ENCODE data around the gene NFATC2.

Gene NFATC2

DNA sequence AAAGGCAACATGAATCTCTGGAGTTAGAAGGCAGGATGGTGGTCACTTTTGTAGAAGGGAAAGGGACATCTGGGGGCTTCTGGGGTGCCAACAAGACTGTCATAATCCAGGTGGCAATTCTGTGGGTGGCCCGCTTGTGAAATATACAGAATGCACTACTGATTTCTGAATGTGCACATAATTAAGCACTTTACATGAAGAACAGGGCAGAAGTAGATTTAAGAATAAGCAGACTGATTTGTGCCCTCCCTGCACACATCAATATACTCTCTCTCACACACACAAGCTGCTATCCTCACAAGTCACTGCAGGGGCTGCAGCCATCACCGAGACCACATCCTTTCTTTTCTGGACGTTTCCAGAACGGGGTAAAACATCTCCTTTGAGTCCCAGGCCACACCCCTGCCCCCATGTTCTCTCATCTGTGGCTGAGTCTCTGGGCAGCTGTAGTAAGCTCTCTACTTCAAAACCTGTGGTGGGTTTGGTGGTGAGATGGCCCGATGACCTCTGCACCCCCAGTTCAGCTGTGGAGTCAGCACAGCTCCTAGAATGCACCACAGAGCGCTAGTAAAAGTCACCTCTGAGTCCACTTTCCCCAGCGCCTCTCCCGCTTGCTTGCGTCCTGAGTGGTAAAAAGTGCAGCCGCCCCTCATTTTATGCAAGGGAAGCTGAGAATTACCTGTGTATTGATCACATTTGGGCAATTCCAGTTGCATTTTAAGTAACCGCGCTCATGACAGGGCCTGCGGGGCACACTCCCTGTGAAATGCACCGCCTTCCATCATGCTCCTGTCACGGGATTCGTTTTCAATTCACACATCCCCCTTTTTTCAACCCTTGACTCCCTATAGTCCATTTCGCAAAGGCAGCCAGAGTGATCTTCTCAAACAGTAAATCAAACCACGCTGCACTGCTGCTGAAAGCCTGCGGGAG is 115.5 kb downstream of the NFATC2 start:
- no peak for DNase-seq

GRCh38 chr20:51425347-51426106 is 117.0 kb downstream of the NFATC2 start:
- no peak for DNase-seq

DNA sequence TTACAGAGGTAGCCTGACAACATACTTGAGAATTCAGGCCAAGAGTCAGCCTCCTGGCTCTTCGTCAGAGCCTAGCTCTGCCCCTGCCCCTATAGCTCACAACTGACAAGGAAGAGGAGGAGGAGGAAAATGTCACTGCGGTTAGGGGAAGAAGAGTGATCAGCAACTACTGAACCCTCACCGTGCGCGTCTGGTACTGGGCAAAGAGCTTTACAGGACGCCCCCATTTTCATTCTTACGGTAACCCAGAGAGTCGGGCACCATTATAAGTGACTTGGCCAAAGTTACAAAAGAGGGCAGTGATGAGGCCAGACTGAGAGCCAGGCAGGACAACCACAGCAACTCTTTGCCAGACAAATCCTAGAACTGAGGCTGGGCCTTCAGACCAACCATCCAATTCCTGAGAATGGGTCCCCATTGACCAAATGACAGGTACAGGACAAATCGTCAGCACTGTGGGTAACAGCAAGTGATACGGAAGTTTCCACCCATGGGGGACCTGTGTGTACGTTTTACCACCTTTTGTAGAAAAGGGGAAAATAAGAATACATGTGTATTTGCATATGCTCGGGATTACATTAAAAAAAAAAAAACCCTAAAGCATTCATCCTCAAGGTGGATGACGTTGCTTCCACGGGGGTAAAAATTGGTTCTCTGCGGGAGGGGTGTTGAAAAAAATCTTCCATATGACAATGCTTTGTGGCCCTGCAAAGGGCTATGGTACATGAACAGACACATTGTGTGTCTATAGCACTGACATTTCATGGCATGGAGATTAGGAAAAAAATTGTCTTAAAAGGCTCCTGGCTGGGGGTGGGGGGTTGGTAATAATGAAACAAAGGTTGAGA is 118.0 kb downstream of the NFATC2 start:
- DNase-seq = no peak

DNA sequence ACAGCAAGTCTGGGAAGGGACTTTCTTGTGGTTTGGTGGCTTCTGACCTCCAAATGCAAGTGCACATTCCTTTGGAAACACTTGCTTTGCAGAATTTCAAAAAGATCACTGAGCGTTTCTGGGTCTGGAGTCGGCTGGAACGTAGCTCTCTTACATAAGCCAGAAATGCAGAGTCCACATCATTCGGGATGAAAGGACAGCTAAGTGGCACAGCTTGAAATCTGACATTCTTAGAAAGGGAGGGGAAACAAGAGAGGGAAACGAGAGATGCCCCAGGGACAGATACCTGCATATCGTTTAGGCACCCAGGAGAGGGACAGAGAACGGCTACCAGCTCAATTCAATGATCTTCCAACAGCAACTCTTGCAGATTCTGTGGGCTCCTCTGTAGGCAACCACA is 118.7 kb downstream of the NFATC2 start:
- no peak for DNase-seq

- DNase-seq = no peak
These were observed 119.2 kb downstream of the NFATC2 start for GRCh38 chr20:51423290-51423667.

DNA sequence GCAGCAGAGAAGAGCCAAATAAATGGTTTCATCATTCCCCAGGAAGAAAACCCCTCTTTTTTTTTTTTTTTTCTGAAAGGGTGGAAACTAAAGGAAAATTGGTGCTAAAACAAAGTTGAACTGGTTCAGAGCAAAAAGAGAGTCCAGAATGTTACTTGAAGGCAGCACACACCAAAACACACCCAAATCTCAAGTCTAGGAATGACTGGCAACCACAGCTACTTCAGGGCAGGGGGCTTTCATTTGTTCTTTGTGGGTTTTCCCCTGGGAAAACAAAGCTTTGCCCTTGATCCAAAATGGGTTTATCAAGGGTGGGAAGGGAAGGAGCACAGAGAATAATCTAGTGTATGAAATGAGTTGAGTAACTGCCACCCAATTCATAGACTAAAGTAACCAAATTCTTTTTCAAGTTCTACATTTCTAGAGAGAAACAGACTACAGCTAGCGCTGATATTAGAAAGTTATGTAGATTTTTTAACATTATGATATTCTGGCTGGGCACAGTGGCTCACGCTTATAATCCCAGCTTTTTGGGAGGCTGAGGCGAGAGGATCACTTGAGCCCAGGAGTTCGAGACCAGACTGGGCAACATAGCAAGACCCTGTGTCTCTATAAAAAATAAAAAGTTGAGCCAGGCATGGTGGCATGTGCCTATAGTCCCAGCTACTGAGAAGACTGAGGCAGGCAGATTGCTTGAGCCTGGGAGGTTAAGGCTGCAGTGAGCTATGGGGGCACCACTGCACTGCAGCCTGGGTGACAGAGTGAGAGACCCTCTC is 119.8 kb downstream of the NFATC2 start:
- no peak for DNase-seq

- DNase-seq = no peak
These were observed 121.7 kb downstream of the NFATC2 start for GRCh38 chr20:51420805-51421204.

GRCh38 chr20:51420111-51420510 is 122.4 kb downstream of the NFATC2 start:
- DNase-seq = peak; percentile 29

DNA sequence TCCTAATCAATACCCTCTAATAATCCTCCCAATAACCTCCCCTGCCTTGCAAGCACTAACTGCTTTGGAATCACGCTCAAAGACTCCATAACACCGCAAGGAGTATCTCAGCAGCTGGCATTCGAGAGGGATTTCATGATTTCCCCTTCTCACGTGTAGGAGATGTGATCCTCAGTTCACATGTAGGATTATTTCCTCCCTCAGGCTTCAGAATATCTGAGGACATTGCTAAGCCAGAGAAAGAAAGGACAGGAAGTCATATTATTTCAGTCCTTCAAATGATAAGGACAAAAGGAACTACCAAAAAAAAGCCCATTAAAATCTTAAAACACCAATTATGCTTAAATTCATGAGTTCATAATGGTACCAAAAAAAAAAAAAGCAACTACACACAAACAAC is 122.9 kb downstream of the NFATC2 start:
- DNase-seq = no peak

GRCh38 chr20:51419231-51419630 is 123.3 kb downstream of the NFATC2 start:
- peak; percentile 73 for DNase-seq

GRCh38 chr20:51418137-51418529 is 124.4 kb downstream of the NFATC2 start:
- DNase-seq = no peak

- DNase-seq = no peak
These were observed 125.0 kb downstream of the NFATC2 start for GRCh38 chr20:51417250-51418136.

- DNase-seq = no peak
These were observed 125.8 kb downstream of the NFATC2 start for GRCh38 chr20:51416532-51417249.

GRCh38 chr20:51413857-51414256 is 128.7 kb downstream of the NFATC2 start:
- DNase-seq = no peak

DNA sequence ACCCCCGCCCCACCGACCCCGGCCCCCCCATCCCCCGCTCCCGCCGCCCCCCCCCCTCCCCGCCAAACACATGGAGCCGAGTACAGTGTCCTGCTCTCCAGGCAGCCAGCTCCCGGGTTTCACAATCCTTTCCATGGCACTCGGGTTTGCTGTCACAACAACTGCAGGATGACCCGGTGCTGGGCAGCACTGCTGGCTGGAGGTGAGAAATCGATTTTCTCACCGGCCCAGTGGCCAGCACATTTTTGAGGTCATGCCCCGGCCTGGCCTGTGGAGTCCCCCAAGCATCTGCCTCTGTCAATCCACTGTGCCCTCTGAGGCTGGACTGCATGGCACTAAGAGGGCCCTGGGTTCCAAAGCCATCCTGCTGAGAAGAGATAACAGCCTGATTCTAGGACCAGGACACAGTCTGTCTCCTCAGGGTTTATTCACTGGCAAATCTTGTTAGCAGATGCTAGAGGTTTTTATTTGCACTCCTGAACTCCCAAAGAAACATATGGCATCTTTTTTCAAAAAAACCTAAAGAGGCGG is 129.5 kb downstream of the NFATC2 start:
- peak; percentile 45 for DNase-seq

- no peak for DNase-seq
These were observed 130.1 kb downstream of the NFATC2 start for GRCh38 chr20:51412333-51412871.

DNA sequence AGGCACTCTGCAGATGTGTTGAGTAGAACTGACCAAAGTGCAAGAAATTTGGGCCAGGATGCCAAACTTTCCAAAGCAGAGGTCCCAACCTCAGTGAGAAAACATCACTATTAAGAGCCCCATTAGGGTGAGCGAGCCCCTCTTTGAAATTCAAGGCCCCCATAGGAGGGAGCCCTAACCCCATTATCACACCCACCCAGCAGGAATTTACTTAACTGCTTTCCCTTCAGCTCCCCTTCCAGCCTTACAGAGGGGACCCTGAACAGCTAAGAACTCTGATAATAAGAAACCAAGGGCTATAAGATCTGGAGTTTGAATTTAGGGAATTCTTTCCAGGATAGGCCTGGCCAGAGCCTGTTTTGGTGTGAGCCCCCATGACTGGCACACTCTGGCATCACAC is 130.6 kb downstream of the NFATC2 start:
- DNase-seq = peak; percentile 50

DNA sequence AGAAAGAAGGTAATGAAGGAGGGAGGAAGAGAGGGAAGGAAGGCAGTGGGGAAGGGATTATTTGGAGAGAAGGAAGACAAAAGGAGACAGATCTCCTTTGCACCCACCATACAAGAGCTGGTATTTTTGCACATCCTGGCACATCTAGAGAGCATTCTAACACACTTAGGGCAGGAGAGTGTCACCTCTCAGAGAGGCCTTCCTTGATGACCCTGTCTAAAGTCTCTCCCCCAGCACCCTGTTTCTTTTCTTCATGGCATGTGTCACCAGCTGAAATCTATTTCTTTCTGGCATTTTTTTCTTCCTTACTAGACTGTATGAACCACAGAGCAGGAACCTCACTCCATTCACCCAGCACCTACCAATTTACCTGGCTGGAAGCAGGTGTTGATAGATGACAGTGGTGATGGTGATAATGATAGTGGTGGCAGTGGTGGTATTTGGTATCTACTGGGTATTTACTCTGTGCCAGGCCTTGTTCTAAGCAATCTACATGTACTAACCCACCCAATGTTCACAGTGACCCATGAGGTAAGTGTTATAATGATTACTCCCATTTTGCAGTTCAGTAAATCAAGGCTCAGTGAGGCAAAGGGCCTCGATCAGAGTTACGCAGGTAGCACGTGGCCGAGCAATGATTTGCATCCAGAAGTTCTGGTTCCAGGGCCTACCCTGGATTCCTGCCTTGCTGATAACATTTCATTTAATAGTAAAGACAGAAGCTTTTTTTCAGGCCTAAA is 131.8 kb downstream of the NFATC2 start:
- DNase-seq = no peak

DNA sequence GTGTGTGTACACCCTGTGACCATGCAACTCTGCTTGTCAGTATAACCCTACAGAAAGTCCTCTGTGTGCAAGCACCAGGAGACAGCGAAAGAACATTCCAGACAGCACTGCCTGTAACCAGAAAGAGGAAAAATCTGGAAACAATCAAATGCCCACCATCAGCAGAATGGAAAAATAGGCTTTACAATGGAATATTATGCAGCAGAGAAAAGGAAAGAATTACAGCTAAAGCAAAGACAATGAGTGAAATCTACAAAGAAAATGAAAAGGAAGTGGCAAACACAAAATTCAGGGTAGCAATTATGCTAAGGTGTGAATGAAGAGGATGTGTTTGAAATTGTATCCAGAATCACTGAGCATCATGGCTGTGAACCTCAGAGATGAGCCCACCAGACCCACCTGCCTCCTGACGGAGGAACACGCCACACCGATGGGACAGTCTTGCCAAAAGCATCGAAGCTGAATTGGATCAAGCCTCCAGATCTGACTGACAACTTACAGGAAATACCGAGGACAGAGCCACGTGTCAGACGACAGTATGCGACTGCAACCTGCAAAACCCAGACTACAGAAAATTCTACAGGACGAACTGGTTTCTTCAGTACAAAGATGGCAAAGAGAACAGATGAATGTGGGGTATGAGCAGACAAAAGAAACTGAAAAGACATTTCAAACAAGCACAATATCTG is 133.2 kb downstream of the NFATC2 start:
- no peak for DNase-seq
